HL-60 (cell line): Measurements from ENCODE around the gene EPS8.

Experiments
- GABPA ChIP-seq: IDR thresholded peaks from 2 replicates; pipeline ENCODE4 v1.6.1; 2012; ENCODE audit warnings: low read depth
- POLR2AphosphoS5 ChIP-seq: IDR thresholded peaks from 2 replicates; pipeline ENCODE4 v1.6.1; 2012; ENCODE audit warnings: low read depth
- TF ChIP-seq, protein P1 (sequence below): IDR thresholded peaks from one replicate; pipeline ENCODE4 v1.5.1; 2011; ENCODE audit warnings: low read length, control low read depth, inconsistent platforms; ENCODE audit not compliant: insufficient read depth

DNA sequence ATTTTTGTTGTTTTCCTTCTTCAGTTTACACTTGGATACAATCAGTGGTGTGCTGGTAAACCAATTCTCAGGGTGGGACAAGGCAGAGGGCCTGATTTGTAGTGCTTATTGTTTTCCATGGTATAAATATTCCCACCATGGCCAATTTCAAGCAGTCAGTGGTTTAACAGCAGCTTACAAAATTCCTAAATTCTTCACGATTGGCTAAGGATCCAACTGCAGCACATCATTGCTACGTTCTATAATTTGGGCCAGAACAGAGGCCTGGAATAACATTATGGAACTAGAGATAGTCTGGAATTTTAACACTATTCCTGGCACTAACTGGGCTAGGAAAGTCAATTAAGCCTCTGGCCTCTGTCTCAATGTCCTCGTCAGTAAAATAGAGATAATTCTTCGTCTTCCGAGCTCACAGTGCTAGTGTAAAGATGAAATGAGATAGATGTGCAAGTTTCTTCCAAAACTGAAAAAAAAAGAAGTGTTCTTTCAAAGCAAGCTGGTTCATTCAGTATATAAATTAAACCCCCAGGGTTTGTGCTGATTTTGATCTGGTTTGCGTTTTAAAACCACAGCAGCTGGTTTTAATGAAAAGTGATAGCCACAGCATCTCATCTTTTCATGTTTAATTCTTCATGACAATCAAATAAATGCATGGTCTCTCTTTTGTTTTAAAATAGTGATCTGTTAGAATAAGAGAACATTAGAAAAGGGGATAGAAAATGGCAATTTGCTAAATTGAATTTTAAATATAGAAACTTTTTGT, 104.1 kb downstream of the EPS8 start:
- TF ChIP-seq, protein P1, sequence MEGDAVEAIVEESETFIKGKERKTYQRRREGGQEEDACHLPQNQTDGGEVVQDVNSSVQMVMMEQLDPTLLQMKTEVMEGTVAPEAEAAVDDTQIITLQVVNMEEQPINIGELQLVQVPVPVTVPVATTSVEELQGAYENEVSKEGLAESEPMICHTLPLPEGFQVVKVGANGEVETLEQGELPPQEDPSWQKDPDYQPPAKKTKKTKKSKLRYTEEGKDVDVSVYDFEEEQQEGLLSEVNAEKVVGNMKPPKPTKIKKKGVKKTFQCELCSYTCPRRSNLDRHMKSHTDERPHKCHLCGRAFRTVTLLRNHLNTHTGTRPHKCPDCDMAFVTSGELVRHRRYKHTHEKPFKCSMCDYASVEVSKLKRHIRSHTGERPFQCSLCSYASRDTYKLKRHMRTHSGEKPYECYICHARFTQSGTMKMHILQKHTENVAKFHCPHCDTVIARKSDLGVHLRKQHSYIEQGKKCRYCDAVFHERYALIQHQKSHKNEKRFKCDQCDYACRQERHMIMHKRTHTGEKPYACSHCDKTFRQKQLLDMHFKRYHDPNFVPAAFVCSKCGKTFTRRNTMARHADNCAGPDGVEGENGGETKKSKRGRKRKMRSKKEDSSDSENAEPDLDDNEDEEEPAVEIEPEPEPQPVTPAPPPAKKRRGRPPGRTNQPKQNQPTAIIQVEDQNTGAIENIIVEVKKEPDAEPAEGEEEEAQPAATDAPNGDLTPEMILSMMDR = no peak
- no peak for TF ChIP-seq POLR2AphosphoS5
- TF ChIP-seq GABPA = no peak
